ENCODE results near the gene ILF2.
"Not testable (repeated sequence)": the region's sequence is repeated elsewhere in the genome, so short reads cannot be mapped to it uniquely, and the experiment has no call there.

ILF2 gene

DNA sequence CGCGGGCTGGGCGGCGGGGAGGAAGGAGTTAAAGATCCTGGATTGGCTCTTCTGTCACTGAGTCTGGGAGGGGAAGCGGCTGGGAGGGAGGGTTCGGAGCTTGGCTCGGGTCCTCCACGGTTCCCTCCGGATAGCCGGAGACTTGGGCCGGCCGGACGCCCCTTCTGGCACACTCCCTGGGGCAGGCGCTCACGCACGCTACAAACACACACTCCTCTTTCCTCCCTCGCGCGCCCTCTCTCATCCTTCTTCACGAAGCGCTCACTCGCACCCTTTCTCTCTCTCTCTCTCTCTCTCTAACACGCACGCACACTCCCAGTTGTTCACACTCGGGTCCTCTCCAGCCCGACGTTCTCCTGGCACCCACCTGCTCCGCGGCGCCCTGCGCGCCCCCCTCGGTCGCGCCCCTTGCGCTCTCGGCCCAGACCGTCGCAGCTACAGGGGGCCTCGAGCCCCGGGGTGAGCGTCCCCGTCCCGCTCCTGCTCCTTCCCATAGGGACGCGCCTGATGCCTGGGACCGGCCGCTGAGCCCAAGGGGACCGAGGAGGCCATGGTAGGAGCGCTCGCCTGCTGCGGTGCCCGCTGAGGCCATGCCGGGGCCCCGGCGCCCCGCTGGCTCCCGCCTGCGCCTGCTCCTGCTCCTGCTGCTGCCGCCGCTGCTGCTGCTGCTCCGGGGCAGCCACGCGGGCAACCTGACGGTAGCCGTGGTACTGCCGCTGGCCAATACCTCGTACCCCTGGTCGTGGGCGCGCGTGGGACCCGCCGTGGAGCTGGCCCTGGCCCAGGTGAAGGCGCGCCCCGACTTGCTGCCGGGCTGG is 7.9 kb upstream of the ILF2 start, which contains the start of gene NPR1:
TSS of gene NPR1 (plus strand) at position 170 of the 818 bp plus-strand sequence. CDS start at position 591, 421 bp downstream.
- DNase-seq, result peak; percentile 69

DNA sequence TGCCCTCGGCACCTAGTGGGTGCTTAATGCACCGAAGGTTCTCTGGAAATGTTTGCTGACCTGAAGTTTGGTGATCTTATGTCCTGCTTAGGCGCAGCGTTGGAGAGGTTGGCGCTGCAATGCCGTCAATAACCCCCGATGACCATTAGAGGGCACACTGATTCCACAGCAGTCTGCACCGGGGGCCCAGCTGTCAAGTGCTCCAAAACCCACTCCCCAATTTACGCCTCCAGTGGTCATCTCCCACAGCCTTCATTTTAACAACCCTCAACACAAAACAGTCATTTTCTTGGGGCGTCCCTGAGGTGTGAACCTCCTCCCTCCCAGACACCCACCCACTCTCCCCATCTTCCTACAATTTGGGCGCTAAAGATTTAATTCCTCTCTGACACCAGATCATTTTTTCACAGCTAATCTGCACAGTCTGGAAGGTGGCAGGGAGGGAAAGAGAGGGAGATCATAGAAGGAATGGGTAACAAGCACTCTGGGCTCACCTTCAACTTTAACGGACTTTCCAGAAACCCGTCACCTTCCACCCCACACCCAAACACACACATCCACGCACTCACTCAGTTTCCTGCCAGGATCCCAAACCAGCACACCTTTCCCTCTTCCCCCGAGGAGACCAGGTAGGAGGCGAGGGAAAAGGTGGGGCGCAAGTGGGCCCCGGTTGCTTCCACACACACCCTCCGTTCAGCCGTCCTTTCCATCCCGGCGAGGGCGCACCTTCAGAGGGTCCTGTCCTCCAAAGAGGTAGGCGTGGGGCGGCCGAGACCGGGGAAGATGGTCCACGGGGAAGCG is 7.1 kb upstream of the ILF2 start:
- peak; percentile 79 for DNase-seq

DNA sequence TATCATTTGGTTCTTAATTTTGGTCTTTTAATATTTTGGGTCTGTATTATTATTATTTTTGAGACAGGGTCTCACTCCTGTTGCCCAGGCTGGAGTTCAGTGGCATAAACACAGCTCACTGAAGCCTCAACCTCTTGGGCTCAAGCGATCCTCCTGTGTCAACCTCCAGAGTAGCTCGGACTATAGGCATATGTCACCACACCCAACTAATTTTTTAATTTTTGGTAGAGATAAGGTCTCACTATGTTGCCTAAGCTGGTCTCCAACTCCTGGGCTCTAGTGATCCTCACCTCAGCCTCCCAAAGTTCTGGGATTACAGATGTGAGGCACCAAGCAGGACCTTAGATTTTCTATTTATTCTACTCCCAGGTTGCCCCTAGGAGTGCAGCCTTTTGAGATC is 2.7 kb upstream of the ILF2 start:
- DNase-seq, result no peak

DNA sequence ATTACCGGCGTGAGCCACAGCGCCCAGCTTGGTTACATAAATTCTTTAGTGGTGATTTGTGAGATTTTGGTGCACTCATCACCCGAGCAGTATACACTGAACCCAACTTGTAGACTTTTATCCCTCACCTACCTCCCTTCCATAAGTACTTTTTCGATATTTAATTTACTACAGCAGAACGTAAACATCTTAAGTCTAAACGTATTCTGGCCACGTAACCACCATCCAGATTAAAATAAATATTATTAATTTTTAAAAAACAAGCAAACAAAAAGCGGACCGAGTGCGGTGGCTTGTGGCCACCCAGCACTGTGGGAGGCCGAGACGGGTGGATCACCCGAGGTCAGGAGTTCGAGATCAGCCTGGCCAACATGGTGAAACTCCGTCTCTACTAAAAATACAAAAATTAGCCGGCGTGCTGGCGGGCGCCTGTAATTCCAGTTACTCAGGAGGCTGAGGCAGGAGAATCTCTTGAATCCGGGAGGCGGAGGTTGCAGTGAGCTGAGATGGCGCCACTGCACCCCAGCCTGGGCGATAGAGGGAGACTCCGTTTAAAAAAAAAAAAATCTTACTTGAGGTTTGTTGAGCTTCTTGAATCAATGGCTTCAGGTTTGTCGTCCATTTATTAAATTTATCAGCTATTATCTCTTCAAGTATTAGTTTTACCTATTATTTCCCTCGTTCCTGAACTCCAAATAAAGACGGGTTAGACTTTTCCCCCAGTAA is 998 bp upstream of the ILF2 start:
- peak; percentile 81 for DNase-seq

DNA sequence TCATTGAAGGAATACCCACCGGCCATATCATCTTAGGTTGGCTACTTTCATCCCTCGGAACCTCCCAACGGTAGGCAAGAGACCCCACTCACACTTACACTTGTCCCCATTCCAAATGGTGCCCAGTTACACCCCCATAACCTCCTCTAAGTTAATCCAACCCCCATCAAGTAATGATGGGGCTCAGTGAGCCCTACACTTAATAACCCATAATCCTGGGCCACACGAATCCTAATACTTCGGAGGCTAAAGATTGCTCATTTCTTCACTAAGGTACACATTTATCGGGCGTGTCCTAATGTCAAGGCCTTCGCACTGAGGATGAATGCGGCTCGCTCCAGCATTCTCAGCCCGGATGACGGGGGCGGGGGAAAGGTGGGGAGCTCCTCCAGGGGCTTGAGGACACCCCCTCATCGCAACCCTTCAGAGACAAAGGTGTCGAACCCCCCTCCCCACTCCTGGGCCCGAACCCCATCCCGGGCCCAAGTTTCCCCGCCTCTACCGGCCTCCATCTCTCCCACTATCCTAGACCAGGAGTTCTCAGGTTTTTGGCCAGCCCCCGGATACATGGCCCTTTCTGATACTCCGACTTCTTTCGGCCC is 435 bp downstream of the ILF2 start:
- DNase-seq, result no peak

DNA sequence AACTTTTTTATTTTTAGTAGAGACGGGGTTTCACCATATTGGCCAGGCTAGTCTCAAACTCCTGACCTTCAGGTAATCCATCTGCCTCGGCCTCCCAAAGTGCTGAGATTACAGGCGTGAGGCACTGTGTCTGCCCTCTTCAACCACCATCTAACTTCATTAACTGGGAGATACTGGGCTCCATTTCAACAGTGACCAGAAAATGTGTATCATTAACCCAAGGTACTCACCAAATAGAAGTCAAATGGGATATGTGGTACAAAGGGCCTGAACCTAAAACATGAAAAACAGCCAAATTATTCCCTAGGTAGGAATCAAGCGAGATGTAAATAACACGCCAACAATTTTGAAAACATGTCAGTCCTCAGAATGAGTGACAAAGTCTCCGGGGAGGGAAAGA is 1.2 kb downstream of the ILF2 start:
- no peak for DNase-seq

DNA sequence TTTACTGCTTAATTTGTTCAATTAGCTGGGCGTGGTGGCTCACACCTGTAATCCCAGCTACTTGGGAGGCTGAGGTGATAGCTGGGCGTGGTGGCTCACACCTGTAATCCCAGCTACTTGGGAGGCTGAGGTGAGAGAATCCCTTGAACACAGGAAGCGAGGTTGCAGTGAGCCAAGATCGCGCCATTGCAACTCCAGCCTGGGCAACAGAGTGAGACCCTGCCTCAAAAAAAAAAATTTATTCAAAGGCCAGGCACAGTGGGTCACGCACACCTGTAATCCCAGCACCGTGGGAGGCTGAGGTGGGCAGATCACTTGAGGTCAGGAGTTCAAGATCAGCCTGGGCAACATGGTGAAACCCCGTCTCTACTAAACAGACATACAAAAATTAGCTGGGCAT is 2.1 kb downstream of the ILF2 start:
- DNase-seq, result not testable (repeated sequence)

DNA sequence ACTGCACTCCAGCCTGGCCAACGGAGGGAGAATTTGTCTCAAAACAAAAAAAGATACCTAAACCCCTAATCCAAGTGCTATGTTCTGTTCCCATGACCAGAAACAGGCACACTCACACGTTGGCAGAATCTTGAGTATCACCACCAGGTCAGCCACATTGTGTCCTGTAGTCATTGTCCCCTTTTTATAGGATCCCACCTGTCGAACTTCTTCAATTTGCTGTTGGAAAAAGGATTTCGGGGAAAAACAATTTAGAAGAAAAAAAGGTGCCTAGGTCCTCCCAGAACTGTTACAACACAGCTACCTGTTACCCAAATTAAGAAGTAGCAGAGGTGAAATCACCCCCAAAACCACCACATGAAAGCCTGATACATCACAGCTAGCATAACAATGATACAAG is 3.4 kb downstream of the ILF2 start:
- DNase-seq, result no peak

DNA sequence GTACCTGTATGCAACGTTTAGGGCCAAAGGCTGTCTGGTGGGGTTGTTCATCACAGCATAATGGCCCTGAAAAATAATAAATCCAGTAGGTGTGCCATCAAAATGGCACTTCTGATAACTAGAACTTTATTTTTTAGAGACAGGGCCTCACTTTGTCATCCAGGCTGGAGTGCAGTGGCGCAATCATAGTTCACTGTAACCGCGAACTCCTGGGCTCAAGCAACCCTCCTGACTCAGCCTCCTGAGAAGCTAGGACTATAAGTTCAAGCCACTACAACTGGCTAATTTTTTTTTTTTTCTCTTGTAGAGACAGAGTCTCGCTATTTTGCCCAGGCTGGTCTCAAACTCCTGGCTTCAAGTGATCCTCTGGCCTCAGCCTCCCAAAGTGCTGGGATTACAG is 7.6 kb downstream of the ILF2 start:
- DNase-seq, result no peak

DNA sequence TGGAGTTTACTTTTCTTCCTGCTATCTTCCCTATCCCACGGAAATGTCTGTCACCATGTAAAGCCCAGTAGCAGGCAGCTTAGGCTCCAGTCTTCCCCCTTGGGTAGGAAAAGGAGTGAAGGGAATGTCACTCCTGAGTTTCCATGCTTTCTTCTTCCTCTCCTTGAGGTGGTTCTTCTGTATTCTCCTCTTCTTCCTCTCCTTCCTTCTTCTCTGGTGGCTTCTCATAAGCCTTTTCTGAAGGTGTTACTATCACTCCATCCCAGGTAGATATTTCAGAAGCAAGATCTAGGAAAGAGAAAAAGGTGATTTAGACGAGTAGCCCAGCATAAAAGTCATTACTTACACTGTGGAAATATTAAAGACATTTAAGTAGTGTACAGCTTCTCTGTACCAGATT is 8.5 kb downstream of the ILF2 start:
- DNase-seq, result no peak

DNA sequence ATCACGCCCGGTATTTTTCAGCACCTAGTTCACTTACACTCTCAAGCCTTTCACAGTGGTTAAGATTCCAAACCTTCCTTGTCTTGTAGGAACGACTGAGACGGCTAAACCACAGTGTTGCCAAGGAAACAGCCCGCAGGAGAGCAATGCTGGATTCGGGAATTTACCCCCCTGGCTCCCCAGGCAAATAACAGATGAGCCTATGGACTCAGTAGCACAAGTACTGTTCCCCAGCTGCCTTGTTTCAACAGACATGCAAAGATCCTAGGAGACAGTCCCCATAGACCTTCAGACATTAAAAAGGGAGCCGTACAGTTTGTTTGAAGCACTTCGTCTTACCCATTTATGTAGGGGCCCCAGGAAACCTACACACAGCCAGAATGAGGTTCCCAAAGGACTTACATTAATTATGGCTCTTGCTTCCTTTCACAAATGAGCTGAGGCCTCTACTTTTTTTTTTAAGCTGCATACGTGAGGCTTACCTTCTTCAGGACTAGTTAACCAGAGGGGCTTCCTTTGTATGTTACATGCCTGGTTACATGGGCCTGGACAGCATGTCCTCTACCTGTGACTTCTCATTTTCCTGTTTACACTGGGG is 9.6 kb downstream of the ILF2 start:
- DNase-seq, result no peak

DNA sequence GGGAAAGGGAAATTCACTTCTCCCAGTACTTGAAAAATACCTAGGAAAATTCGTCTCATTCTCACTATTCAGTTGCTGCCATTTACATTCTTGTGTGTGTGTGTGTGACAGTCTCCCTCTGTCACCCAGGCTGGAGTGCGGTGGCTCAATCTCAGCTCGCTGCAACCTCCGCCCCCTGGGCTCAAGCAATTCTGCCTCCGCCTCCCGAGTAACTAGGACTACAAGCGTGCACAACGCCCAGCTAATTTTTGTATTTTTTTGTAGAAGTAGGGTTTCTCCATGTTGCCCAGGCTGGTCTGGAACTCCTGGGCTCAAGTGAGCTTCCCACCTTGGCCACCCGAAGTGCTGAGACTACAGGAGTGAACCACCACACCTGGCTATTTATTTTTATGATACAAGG is 11.1 kb downstream of the ILF2 start:
- DNase-seq, result no peak

DNA sequence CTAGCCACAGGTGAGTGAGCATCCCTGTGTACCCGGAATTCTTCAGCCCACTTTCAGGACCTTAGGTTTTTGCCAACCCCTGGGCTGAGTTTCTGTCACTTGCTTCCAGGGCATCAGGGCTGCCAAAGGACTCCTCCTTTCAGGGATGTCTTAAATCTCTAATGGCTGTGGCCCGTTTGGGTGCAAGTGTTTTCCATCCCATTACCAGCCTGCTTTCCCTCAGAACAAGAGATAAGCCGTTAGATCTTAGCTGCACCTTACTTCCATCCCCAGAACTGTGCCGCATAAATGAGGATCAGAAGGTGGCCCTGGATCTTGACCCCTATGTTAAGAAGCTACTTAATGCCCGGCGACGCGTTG is 11.6 kb downstream of the ILF2 start:
- DNase-seq, result no peak

DNA sequence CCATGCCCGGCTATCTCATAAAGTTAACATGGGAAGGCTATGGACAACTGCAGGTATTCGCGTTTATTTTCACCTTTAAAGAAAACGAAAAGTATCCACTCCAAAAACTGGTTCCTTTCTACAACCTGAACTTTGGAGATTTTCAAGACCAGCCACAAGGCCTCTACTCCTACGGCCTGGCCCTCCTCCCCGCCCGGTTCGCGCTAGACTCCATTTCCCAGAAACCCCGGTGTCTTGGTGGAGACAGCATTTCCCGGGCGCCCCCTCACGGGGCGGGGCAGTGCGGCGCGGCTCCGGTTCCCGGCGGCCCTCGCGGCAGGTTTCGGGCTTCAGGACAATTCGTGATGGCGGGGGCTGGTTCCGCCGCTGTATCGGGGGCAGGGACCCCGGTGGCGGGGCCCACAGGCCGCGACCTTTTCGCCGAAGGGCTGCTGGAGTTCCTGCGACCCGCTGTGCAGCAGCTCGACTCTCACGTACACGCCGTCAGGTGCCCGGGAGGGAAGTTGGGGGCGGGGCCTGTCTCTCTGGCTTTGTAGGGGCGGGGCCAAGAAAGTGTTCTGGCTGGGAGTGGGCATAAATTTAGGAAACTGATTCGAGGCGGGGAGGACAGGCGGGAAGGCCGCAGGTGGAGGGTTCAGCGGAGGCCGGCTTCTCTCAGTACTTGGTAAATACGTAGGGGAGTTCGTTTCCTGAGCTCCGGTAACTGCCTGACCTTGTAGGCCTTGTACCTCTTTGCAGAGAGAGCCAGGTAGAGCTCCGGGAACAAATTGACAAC is 12.2 kb downstream of the ILF2 start, which contains the start of gene SNAPIN:
TSS of gene SNAPIN (plus strand) at position 304 of the 775 bp plus-strand sequence. CDS start at position 345, 41 bp downstream.
- peak; percentile 97 for DNase-seq

DNA sequence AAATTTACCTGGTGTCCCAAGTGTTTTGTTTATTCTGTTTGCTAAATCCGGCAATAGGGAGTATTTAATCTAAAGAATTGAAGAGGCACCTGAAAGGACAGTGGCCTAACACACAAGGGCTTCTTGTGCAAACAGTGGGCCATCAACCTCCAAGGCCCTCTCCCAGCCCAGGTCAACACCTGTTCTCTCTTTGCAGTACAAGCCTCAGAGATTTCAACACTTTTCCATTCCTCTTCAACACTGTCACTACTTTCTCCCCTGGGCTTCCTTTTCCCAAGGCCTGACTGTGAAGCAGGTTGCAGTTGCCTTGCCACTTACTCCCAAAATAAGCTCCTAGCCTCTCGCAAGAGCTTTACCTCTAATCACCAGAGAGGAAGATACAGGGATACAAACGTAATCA is 15.5 kb downstream of the ILF2 start:
- DNase-seq, result no peak

DNA sequence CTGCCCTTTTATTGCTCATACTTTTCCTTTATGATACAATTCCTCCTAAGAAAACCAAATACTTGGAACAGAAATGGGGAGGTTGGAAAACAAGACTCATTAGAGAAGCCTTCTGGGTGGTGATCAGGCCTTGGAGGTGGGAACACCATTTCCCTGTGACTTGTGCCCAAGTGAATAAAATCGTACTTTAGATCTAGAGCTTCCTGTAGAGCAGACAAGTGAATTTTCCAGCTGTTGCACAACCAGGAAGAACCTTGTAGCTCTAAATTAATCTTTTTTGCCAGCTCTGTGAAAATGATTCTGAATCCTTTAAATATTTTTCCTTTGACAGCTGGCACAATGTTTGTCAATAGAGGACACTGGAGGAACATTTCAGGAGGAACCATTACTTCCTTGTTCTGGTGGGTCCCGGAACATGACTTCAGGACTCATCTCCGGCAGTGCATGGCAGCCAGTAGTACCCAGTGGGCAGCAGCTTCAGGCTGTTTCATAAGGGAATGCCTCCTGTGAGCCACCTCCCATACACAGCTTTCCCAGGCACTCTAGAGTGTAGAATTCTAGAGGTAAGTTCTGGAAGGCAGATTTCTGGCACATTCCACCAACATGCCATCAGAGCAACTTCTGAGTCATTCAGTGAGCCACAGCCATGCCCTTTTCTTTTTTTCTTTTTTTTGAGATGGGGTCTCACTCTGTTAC is 17.8 kb downstream of the ILF2 start:
- no peak for DNase-seq

DNA sequence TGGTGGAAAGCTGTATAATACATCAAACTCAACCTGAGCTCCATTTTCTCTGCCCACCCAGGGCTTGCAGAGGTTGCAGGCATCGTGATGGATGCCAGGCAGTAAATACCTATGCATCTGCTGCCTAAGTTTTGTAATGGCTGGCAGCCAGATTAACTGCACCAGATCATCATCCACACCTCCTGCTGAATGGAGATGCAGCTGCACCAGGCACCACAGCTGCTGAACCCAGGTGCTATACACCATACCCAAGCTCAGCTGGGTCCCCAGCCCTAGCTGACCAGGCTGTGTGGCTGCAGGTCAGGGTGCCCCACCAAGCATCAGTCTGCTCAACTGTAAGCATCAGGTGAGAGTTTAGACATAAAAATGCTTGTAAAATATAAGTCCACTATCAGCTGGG is 19.0 kb downstream of the ILF2 start:
- no peak for DNase-seq

DNA sequence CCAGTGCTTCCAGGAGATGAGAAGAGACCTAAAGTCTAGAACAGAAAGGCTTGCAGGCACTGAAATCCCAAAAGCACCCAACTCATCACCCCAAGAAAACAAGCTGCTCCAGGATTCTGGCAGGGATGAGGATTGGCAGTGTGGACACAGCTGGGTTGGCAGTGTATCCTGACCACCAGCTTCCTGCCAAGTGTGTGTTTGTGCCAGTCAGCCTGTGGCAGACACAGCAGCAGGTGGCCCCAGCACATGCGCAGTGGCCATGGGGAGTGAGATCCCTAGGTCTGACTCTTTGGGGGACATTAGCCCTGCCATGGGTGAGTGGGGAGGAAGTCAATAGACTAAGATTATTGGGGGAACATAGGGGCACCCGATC is 20.9 kb downstream of the ILF2 start:
- DNase-seq, result no peak

DNA sequence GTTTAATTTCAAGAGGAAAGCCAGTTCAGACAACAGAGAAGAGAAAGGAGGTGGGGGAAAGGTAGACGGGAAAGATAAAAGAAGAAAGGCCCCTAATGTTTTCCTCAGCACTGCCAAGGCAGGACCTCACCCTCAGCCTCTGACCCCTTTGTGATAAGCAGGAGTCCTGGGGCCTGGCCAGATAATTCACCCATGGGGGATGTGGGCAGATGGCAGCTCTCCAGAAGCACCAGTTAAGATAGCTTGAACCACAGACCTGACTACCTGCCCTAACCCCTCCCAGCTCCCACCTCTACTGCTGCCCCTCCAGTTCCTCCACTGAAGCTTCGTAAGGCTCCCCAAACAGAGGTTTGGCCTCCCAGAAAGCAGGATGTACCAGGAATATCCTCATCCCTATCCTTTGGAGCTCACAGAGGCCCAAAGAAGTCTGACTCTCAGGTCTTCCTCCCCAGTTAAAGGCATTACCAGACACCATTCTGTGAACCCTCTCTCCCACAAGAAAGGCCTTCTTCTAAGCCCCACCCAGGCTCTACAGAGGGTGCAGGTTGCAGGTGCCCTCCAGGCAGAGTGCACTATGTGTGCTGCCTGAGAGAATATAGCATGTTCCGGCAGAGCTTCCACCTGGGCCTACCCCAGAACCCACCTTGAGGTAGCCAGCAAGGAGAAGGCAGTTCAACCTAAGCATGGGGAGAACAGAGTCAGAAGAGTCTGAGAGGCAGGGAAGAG is 21.5 kb downstream of the ILF2 start:
- no peak for DNase-seq

DNA sequence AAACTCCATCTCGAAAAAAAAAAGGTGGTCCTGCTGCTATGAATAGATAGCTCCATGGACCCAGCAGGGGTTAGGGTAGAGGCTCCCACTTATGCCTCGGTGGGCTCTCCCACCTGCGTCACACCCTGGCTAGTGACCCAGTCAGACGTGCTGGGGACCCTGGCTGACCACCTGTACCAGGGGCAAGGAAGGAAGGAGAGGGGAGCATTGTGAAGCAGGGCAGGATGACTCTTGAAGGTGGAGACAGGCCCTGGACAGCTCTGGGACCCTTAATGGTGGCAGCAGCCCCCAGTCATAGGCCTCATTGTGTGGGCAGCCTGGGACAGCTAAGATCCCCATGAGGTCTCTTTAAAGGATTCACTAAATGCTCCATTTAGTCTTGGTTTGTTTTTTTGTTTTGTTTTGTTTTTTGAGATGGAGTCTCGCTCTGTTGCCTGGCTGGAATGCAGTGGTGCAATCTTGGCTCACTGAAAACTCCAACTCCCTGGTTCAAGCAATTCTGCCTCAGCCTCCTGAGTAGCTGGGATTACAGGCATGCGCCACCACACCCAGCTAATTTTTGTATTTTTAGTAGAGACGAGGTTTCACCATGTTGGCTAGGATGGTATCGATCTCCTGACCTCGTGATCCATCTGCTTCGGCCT is 22.7 kb downstream of the ILF2 start:
- DNase-seq, result no peak

All from activated CD8-positive, alpha-beta memory T cell treated with anti-CD3 and anti-CD28 coated beads for 24 hours (primary cell).